WI38 (cell line): ENCODE data around the gene CYS1.

Source experiments
- H3K4me3 ChIP-seq: 2 replicates; pipeline ENCODE4 v1.5.1; 2011; ENCODE audit warnings: low read depth, mild to moderate bottlenecking, control low read depth, low read length
- CTCF ChIP-seq: IDR thresholded peaks from 2 replicates; pipeline ENCODE4 v1.5.1; 2012; ENCODE audit warnings: low read depth, mild to moderate bottlenecking, control low read depth, low read length

Gene CYS1

GRCh38 chr2:10078001-10078400, 2.2 kb downstream of the CYS1 start:
- no peak for TF ChIP-seq CTCF
- no peak overlapping the region for H3K4me3 ChIP-seq

GRCh38 chr2:10076988-10077527, 3.2 kb downstream of the CYS1 start:
- H3K4me3 ChIP-seq, result no peak overlapping the region
- no peak for TF ChIP-seq CTCF

GRCh38 chr2:10076511-10076910, 3.7 kb downstream of the CYS1 start:
- no peak overlapping the region for H3K4me3 ChIP-seq
- TF ChIP-seq CTCF, result no peak

GRCh38 chr2:10075571-10076209, 4.5 kb downstream of the CYS1 start:
- no peak overlapping the region for H3K4me3 ChIP-seq
- no peak for TF ChIP-seq CTCF

GRCh38 chr2:10075101-10075500, 5.1 kb downstream of the CYS1 start:
- TF ChIP-seq CTCF, result no peak
- H3K4me3 ChIP-seq, result no peak overlapping the region

- no peak for TF ChIP-seq CTCF
- no peak overlapping the region for H3K4me3 ChIP-seq
These were observed 6.5 kb downstream of the CYS1 start for GRCh38 chr2:10073706-10074105.

- H3K4me3 ChIP-seq, result no peak overlapping the region
- TF ChIP-seq CTCF, result peak; percentile 80
These were observed 7.3 kb downstream of the CYS1 start for GRCh38 chr2:10072656-10073480.
